OCI-LY7 (cell line): ENCODE measurements around the gene DHRS3. TPM values are rescaled to one million over a fixed set of nuclear protein-coding genes. Genes with fewer than 3 reads are reported as not detected.

Experiments used
- BruUV-seq: library from RNA; stranded (reverse); fragments of 400-500 nt; replicated peaks from 2 replicates; lab custom pipeline; 2021; lab: Mats Ljungman, UMichigan
- CTCF ChIA-PET: fragments of 300-600 bp; sonication (Branson Sonifier 250); formaldehyde crosslinking; loops from one replicate; lab custom pipeline; 2022; ENCODE audit warnings: antibody characterized with exemption; ENCODE audit not compliant: unreplicated experiment; lab: Charles Lee
- POLR2A ChIA-PET: fragments of 300-600 bp; sonication (Branson Sonifier 250); formaldehyde crosslinking; loops from one replicate; lab custom pipeline; 2022; ENCODE audit warnings: antibody characterized with exemption; lab: Charles Lee
- DNase-seq: peaks from one replicate; pipeline ENCODE4 v3.0.0-alpha.2; 2015; ENCODE audit warnings: low spot score
- H2AFZ ChIP-seq: fragments of 200-600 bp; sonication (generic), shearing (Covaris generic); 2 replicates; pipeline ENCODE4 v1.6.1; 2014; ENCODE audit warnings: mild to moderate bottlenecking, antibody characterized with exemption, low read length, moderate library complexity
- H3K27ac ChIP-seq: fragments of 200-600 bp; sonication (generic); 2 replicates; pipeline ENCODE4 v1.5.1; 2014; ENCODE audit warnings: mixed run types, low read depth, mild to moderate bottlenecking, moderate library complexity, low read length, inconsistent platforms; ENCODE audit not compliant: poor library complexity, severe bottlenecking
- H3K36me3 ChIP-seq: fragments of 200-600 bp; sonication (generic); 2 replicates; pipeline ENCODE4 v1.6.1; 2014; ENCODE audit warnings: mild to moderate bottlenecking, antibody characterized with exemption, low read length, moderate library complexity, mixed read lengths; ENCODE audit not compliant: insufficient read depth
- H3K4me1 ChIP-seq: fragments of 200-600 bp; sonication (generic); 2 replicates; pipeline ENCODE4 v1.5.1; 2014; ENCODE audit warnings: mild to moderate bottlenecking, low read length; ENCODE audit not compliant: insufficient read depth, poor library complexity, severe bottlenecking
- H3K4me2 ChIP-seq: fragments of 200-600 bp; sonication (generic); 2 replicates; pipeline ENCODE4 v1.6.1; 2014; ENCODE audit warnings: mild to moderate bottlenecking, low read length
- H3K4me3 ChIP-seq: fragments of 200-600 bp; sonication (generic); 2 replicates; pipeline ENCODE4 v1.5.1; 2014; ENCODE audit warnings: mild to moderate bottlenecking, low read depth, low read length; ENCODE audit not compliant: poor library complexity, severe bottlenecking
- H3K79me2 ChIP-seq: fragments of 200-600 bp; sonication (generic); 2 replicates; pipeline ENCODE4 v1.6.1; 2016; ENCODE audit warnings: low read depth, mild to moderate bottlenecking, low read length, moderate library complexity, mixed read lengths; ENCODE audit not compliant: insufficient read depth
- H3K9me2 ChIP-seq: fragments of 200-600 bp; sonication (generic); 2 replicates; pipeline ENCODE4 v1.6.1; 2016; ENCODE audit warnings: mild to moderate bottlenecking, low read length, mixed read lengths; ENCODE audit not compliant: insufficient read depth
- H3K9me3 ChIP-seq: fragments of 200-600 bp; sonication (generic); 2 replicates; pipeline ENCODE4 v1.6.1; 2014; ENCODE audit warnings: mild to moderate bottlenecking, mixed run types, low read length, mixed read lengths
- H4K20me1 ChIP-seq: fragments of 200-600 bp; sonication (generic); 2 replicates; pipeline ENCODE4 v1.6.1; 2014; ENCODE audit warnings: mild to moderate bottlenecking, antibody characterized with exemption, low read length, moderate library complexity, mixed read lengths; ENCODE audit not compliant: insufficient read depth
- CTCF ChIP-seq: fragments of 200-600 bp; sonication (generic); conservative IDR thresholded peaks from 2 replicates; pipeline ENCODE4 v1.5.1; 2014; ENCODE audit warnings: mild to moderate bottlenecking, antibody characterized with exemption, low read length, moderate library complexity, mixed read lengths
- EZH2phosphoT487 ChIP-seq: fragments of 200-600 bp; sonication (generic); IDR thresholded peaks from 2 replicates; pipeline ENCODE4 v1.6.1; 2018; ENCODE audit warnings: low read depth, borderline replicate concordance, mild to moderate bottlenecking, mixed run types, antibody characterized with exemption, low read length, moderate library complexity, mixed read lengths
- intact Hi-C: fragments of 100-400 bp; cut with micrococcal nuclease; formaldehyde crosslinking; loops from one replicate; pipeline ENCODE4 v1.10.0; 2022; ENCODE audit not compliant: unreplicated experiment
- total RNA-seq, 2 experiments: library from RNA; depleted of rRNA in 1 of 2; stranded (reverse); fragments of >200 nt in 1 of 2; shearing (Covaris generic) in 1 of 2; gene quantifications; 2 replicates each; pipeline ENCODE4 v1.2.3, GENCODE V29; 2014 to 2022

DHRS3 gene
- total RNA-seq, 2 experiments from 2014 or later, result not detected

GRCh38 chr1:12551584-12551983, 66.4 kb downstream of the DHRS3 start:
- H3K4me3 ChIP-seq, result no peak overlapping the region
- no TSS peak for BruUV-seq
- TF ChIP-seq CTCF (no peak), EZH2phosphoT487 (no peak)
- no peak overlapping the region for H3K4me2 ChIP-seq
- no peaks in the 10 kb centered on the region for H3K9me2 ChIP-seq
- no peaks in the 10 kb centered on the region for H4K20me1 ChIP-seq
- no peaks in the 10 kb centered on the region for H3K79me2 ChIP-seq
- ChIA-PET POLR2A (no interaction called here), CTCF (no interaction called here)
- H2AFZ ChIP-seq, result no peak overlapping the region
- H3K4me1 ChIP-seq, result no peaks in the 10 kb centered on the region
- intact Hi-C loops, result no loop called here
- DNase-seq, result no peak
- no peaks in the 10 kb centered on the region for H3K36me3 ChIP-seq
- no peak overlapping the region for H3K27ac ChIP-seq
- H3K9me3 ChIP-seq, result no peaks in the 10 kb centered on the region

GRCh38 chr1:12549460-12550349, 68.3 kb downstream of the DHRS3 start:
- no peaks in the 10 kb centered on the region for H4K20me1 ChIP-seq
- POLR2A ChIA-PET, result no interaction called here
- no peak for DNase-seq
- no peak overlapping the region for H2AFZ ChIP-seq
- H3K9me2 ChIP-seq, result no peaks in the 10 kb centered on the region
- intact Hi-C loops, result no loop called here
- no peaks in the 10 kb centered on the region for H3K4me1 ChIP-seq
- no peaks in the 10 kb centered on the region for H3K9me3 ChIP-seq
- H3K79me2 ChIP-seq, result no peaks in the 10 kb centered on the region
- CTCF ChIA-PET, result no interaction called here
- TF ChIP-seq CTCF, result no peak
- no peak for TF ChIP-seq EZH2phosphoT487
- no peak overlapping the region for H3K4me3 ChIP-seq
- H3K27ac ChIP-seq, result no peak overlapping the region
- no peak overlapping the region for H3K4me2 ChIP-seq
- no TSS peak for BruUV-seq
- no peaks in the 10 kb centered on the region for H3K36me3 ChIP-seq

GRCh38 chr1:12548973-12549459, 69.0 kb downstream of the DHRS3 start:
- intact Hi-C loops, result no loop called here
- H4K20me1 ChIP-seq, result no peaks in the 10 kb centered on the region
- no peak for DNase-seq
- no peaks in the 10 kb centered on the region for H3K36me3 ChIP-seq
- ChIA-PET POLR2A (no interaction called here), CTCF (interaction anchor here (0.6 kb wide), 1 partner anchor 1313 kb away, joined by 4 read pairs; no protein-coding TSS in a partner anchor)
- no TSS peak for BruUV-seq
- H3K9me2 ChIP-seq, result no peaks in the 10 kb centered on the region
- H3K4me1 ChIP-seq, result no peaks in the 10 kb centered on the region
- no peak overlapping the region for H3K4me3 ChIP-seq
- H3K27ac ChIP-seq, result no peak overlapping the region
- no peaks in the 10 kb centered on the region for H3K79me2 ChIP-seq
- no peaks in the 10 kb centered on the region for H3K9me3 ChIP-seq
- no peak for TF ChIP-seq CTCF
- no peak overlapping the region for H2AFZ ChIP-seq
- no peak overlapping the region for H3K4me2 ChIP-seq
